Muscle layer of duodenum (tissue), 2 donors: ENCODE data around the gene RBP3.

Source experiments
- H3K27ac ChIP-seq: one replicate; pipeline ENCODE4 v1.7.0; 2013; ENCODE audit warnings: mild to moderate bottlenecking, low read length
- H3K27me3 ChIP-seq: one replicate; pipeline ENCODE4 v1.7.0; 2013; ENCODE audit warnings: low read depth, mild to moderate bottlenecking, control low read depth, low read length
- H3K36me3 ChIP-seq, 2 donors: one replicate each; pipeline ENCODE4 v1.7.0; 2013; ENCODE audit warnings: low read length in 2 of 2, control low read depth in 1 of 2, mild to moderate bottlenecking in 1 of 2; ENCODE audit not compliant: insufficient read depth in 2 of 2, control insufficient read depth in 1 of 2
- H3K4me1 ChIP-seq, 2 donors: one replicate each; pipeline ENCODE4 v1.7.0; 2013; ENCODE audit warnings: low read length in 2 of 2, mild to moderate bottlenecking in 2 of 2, control low read depth in 1 of 2, moderate library complexity in 1 of 2; ENCODE audit not compliant: insufficient read depth in 2 of 2, control insufficient read depth in 1 of 2
- H3K4me3 ChIP-seq, 2 donors: one replicate each; pipeline ENCODE4 v1.7.0; 2013; ENCODE audit warnings: low read length in 2 of 2, low read depth in 1 of 2, mild to moderate bottlenecking in 1 of 2
- H3K9me3 ChIP-seq, 2 donors: one replicate each; pipeline ENCODE4 v1.7.0; 2013; ENCODE audit warnings: low read length in 2 of 2, control low read depth in 1 of 2, mild to moderate bottlenecking in 1 of 2; ENCODE audit not compliant: control insufficient read depth in 1 of 2
- donor health status: healthy.

RBP3 gene

DNA sequence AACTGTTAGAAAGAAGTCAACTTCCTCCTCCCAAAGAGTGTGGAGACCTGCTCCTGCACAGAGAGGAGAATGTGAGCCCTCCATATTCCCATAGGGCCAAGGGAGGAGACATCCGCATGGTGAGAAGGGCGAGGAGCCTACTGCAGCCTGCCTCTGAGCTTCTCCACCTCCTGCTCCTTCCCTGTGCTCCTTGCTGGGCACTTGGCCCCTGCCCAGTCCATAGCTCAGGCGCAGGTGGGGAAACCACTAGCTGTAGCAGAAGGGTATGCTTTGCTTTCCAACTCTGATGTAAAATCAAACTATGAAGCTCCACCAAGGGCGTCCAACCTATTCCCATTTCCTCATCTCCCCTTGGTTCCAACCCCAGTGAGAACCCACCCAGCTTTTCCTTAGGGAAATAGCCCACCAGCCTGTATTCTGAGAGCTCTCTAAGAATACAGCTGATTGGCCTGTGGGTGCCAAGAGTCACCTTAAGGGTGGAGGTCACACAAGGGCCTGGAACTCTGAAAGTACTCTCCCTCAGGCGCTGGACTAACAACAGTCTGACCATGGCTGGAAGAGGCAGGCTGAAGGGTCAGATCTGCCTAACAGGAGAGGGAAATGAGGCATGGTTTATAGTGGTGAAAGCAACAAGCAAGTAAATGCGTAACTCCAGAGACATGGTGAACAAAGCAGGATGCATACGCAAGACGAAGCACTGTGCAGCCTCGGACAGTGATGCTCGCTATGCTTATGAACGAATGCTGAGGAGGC, 22.0 kb downstream of the RBP3 start:
- no peaks in the 10 kb centered on the region for H3K27me3 ChIP-seq
- H3K4me3 ChIP-seq = no peak overlapping the region
- peaks cover 0 to 10% of the 10 kb centered on the region in 2 donors for H3K4me1 ChIP-seq
- no peaks in the 10 kb centered on the region for H3K36me3 ChIP-seq
- H3K9me3 ChIP-seq = no peaks in the 10 kb centered on the region
- no peak overlapping the region for H3K27ac ChIP-seq

DNA sequence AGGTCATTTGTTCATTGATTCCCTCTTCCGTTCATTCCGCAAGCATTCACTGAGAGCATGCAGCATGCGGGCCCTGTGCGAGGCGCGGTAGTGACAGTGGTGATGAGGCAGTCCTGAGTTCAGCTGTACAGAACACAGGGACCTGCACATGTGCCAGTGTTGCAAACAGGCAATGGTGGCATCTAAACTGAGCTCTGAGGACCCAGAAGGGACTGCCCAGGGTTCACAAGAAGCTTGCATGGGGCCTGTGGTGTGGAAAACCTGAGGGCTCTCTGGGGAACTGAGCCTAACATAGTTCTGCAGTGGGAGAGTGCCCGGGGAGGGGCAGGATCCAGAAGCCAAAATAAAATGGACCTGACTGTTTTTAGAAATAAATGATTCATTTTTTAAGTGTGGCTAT, 22.7 kb downstream of the RBP3 start:
- Histone ChIP-seq H3K27me3 (no peaks in the 10 kb centered on the region), H3K27ac (no peak overlapping the region), H3K4me1 (peaks cover 0 to 13% of the 10 kb centered on the region in 2 donors), H3K9me3 (no peaks in the 10 kb centered on the region), H3K36me3 (no peaks in the 10 kb centered on the region), H3K4me3 (no peak overlapping the region)

DNA sequence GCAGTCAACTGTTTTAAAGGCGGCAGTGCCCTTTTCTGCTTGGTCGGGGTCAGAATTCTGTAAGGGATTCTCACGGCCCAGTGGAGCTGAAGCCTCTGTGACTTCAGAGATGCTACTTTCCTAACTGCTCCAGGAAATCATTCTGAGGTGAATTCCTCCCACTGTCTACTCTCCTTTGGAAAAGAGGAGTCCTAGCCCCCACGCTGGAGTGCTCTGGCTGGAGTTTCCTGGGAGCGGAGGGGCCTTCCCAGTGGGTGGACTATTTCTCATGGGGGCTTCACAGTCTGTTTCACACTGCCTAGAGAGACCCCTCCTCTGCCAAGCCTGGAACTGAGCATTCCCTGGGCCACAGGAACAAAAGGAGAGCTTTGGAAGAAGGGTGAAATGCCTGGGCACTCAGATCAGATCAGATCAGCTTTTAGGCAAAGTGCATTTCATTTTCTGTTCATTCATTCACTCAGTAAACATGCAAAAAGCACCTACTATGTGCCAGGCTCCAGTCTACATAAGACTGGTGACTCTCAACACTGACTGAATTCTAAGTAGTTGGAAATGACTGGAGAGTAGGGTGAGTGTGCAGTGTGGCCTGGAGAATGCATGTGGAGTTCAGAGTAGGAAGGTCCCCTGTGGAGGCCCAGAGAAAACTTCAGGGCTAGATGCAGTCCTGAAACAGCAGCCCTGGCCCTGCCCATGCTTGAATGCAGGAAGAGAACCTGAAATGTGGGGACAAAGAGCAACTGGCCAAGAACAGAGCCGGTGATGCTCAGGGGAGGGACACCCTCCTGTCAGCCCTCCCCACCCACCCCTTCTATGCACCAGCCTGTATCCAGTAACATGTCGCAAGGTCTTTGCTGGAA, 23.7 kb downstream of the RBP3 start:
- Histone ChIP-seq H3K27me3 (no peaks in the 10 kb centered on the region), H3K27ac (no peak overlapping the region), H3K9me3 (no peaks in the 10 kb centered on the region), H3K4me1 (peaks cover 0 to 13% of the 10 kb centered on the region in 2 donors), H3K4me3 (no peak overlapping the region), H3K36me3 (no peaks in the 10 kb centered on the region)

DNA sequence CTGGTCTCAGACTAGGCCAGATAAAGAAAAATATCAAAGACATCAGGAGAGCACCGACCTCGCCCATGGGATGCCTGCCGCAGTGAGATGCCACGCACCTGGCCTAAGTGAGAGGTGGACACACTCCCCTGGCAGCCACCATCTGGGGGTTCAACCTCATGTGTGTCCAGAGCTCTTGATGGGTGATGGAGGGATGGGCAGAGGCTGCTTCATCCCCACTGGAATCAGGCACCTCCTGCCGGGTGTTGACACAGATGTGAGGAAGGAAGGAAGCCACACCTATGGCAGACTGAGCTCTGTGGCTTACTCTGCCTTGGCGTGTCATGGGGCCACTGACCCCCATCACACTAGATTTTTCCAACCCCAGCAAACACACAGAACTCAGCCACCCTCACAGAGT, 24.6 kb downstream of the RBP3 start:
- no peaks in the 10 kb centered on the region for H3K27me3 ChIP-seq
- no peaks in the 10 kb centered on the region for H3K9me3 ChIP-seq
- no peaks in the 10 kb centered on the region for H3K36me3 ChIP-seq
- peaks cover 0 to 13% of the 10 kb centered on the region in 2 donors for H3K4me1 ChIP-seq
- H3K4me3 ChIP-seq = no peak overlapping the region
- no peak overlapping the region for H3K27ac ChIP-seq

DNA sequence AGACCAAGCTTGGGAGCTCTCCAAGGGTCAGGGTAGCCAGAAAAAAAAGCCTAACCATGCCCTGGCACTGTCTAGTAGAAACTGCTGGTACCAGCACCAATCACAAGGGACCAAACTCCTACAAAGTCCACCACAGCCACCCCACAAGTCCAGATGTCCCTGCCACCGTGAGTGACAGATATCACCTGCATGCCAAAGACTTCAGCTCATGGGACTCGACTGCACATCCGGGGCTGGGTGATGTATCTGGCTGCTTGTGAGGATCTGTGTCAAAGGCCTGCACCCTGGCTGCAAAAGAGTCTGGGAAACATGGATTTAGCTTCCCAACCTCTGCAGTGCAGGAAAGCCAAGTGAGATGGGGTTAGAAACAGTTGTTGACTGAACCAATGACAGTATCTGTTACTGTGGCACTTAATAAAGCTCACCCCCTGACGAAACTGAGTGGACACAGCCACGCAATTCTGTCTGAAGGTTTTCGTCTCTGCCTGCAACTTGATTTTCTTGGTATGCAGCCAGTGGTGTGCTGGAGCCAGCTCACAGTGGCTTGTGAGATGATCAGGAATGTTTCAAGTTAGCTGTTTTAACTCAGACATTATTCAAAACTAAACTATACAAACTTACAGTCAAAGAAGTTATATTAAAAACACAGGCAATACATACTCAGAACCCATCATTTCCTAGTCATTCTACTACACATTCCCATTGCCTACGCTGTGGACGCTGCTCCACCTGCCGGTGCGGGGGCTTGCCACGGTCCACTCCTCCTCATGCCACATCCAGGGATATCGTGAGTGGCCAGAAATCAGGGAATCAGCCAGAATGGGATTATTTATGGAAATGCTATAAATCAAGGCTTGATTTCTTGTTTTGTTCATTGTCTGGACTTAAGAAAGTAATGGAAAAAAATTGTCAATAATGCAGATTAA, 26.7 kb downstream of the RBP3 start:
- Histone ChIP-seq H3K4me3 (no peak overlapping the region), H3K36me3 (no peaks in the 10 kb centered on the region), H3K27me3 (no peaks in the 10 kb centered on the region), H3K4me1 (peaks cover 0 to 13% of the 10 kb centered on the region in 2 donors), H3K9me3 (no peaks in the 10 kb centered on the region), H3K27ac (no peak overlapping the region)

DNA sequence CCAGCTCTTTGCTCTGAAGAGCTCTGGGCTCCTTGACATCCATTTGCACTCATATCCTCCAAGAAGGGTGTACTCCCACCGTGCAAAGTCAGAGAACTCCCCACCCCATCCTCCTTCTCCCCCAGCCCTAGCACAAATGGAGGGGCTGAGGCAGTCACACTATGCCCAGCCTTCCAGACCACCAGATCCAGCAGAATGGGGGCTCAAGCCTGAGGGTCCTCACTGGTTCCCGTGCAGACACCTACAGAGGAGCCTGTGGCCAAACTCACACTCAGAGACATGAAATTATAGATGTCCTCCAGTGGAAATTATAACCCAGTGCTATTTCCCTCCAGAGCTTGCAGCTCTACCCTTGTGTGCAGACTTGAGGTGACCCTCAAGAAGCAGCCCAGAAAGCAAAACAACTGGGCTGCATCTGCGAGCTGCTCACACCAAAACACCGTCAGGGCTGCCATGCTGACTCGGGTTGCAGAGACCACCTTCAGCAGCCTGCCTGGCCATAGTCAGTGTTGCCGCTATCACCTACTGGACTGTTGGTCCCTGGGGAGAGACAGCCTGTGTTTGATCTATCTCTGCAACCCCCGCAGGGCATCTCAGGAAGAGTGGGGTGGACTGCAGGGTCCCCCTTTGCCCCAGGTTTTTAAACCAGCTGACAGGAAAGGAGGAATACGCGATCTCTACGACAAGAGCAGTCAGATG, 28.5 kb downstream of the RBP3 start:
- Histone ChIP-seq H3K9me3 (no peaks in the 10 kb centered on the region), H3K4me1 (peaks cover under 1 to 13% of the 10 kb centered on the region in 2 donors), H3K4me3 (no peak overlapping the region), H3K27me3 (no peaks in the 10 kb centered on the region), H3K27ac (no peak overlapping the region), H3K36me3 (no peaks in the 10 kb centered on the region)

DNA sequence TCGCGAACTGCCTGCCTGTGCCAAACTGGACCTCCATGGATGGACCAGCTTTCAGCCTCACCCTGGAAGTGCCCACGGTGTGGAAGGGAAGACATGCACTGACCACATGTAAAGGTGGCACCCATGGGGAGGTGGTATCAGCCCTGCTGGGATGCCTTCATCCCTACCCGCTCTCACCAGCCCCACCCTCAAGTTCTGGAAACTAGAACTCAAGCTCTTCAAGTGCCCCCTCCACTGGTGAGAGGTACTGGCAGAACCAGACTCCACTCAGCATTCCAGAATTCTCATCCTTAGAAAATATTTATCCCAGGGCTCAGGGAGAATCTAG, 30.0 kb downstream of the RBP3 start:
- Histone ChIP-seq H3K36me3 (no peaks in the 10 kb centered on the region), H3K27me3 (no peaks in the 10 kb centered on the region), H3K9me3 (no peaks in the 10 kb centered on the region), H3K27ac (no peak overlapping the region), H3K4me1 (peaks cover 5 to 13% of the 10 kb centered on the region in 2 donors), H3K4me3 (no peak overlapping the region)

DNA sequence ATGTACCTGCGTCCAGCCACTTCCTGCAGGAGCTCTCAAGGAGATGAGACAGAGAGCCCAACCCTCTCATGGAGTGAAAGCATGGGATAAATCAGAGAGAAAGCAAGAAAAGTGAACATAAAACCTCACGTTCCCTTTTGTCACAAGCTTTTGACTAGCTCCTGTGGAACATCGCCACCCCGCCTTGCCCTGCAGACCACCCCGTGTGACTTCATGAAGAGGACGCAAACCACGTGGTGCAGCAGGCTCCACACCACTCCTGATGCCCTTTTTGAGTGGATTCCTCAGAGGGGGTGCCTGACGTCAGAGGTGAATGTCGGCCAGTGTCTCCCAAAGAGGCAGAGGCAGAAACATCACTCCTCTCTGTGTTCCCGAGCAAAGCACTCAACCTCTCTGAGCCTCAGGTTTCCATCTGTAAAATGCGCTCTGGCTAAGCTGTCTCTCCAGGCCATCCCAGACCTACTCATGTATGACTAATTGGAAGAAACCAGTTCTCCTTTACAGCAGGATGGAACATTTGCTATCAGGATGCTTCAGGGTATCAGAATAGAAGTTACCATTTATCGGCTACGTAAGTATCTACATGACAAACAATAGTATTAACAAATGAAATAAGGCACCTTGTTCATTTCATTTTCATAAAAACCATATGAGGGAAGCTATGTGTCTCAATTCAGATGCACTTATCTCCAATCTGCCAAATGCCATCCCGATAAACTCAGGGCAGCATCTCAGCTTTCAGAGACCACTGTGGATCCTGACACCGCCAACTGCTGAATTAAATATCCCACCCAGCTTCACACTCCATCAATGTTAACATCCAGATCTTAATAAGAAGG, 30.7 kb downstream of the RBP3 start:
- no peaks in the 10 kb centered on the region for H3K27me3 ChIP-seq
- peaks cover 5 to 20% of the 10 kb centered on the region in 2 donors for H3K4me1 ChIP-seq
- no peaks in the 10 kb centered on the region for H3K36me3 ChIP-seq
- H3K4me3 ChIP-seq = no peak overlapping the region
- no peaks in the 10 kb centered on the region for H3K9me3 ChIP-seq
- no peak overlapping the region for H3K27ac ChIP-seq

DNA sequence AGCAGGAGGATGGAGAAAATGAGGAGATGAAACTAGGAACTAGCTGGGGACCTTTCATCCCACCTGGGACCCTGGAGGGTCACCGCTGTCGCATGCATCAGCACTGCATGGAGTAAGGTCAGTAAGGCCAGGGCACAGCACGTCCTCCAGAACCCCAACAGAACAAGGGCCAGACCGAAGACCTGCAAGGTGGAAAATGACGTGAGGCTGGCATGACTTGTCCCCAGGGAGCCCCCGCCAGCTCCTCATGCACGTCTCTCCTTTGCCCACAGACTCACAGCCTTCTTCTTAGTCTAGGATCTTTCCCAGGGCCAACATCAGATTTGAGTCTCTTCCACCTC, 31.3 kb downstream of the RBP3 start:
- Histone ChIP-seq H3K36me3 (no peaks in the 10 kb centered on the region), H3K27ac (no peak overlapping the region), H3K4me3 (no peak overlapping the region), H3K27me3 (no peaks in the 10 kb centered on the region), H3K4me1 (peaks cover 5 to 20% of the 10 kb centered on the region in 2 donors), H3K9me3 (no peaks in the 10 kb centered on the region)

DNA sequence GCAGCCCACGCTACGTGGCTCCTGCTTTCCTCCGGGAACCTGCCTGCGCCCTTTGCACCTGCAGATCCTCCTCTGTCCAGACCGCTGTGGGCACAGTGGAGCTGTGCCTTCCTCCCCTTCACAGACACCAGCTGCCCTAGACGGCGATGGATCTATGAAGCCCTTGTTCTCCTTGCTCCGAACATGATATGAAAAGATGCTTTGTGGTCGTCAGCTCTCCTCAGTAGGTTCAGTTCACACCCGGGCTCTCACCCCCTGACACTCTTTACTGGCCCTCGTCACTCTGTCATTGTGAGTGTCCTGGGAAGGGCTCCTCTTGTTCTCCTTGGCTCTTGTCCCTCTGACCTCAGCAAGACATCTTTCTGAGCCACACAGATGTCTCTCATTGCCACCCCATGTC, 31.7 kb downstream of the RBP3 start:
- Histone ChIP-seq H3K27ac (no peak overlapping the region), H3K4me1 (peaks cover 5 to 18% of the 10 kb centered on the region in 2 donors), H3K4me3 (no peak overlapping the region), H3K36me3 (no peaks in the 10 kb centered on the region), H3K9me3 (no peaks in the 10 kb centered on the region), H3K27me3 (no peaks in the 10 kb centered on the region)
